K562 (cell line): ENCODE results near the gene MPP7.

Experiments
- CBFA2T2 ChIP-seq: fragments of 450-650 bp; conservative IDR thresholded peaks from 2 replicates; pipeline ENCODE4 v1.6.1; 2017; ENCODE audit warnings: mild to moderate bottlenecking
- CEBPB ChIP-seq: fragments of 450-650 bp; IDR thresholded peaks from 2 replicates; pipeline ENCODE4 v1.6.1; 2016; ENCODE audit warnings: missing genetic modification characterization, missing compliant biosample characterization
- CTCF ChIP-seq, 3 experiments: IDR thresholded peaks in 2 of 3; conservative IDR thresholded peaks in 1 of 3; 2 replicates each; pipeline ENCODE4 v1.5.1; 2011 to 2012; ENCODE audit warnings: low read length in 3 of 3, mild to moderate bottlenecking in 3 of 3, control low read depth in 2 of 3, improper control_type of control experiment in 1 of 3, inconsistent platforms in 1 of 3, low read depth in 1 of 3, mixed read lengths in 1 of 3, moderate library complexity in 1 of 3; ENCODE audit not compliant: insufficient read depth in 2 of 3
- HBP1 ChIP-seq: fragments of 450-650 bp; formaldehyde crosslinking; IDR thresholded peaks from 2 replicates; pipeline ENCODE4 v1.4.0; 2022; ENCODE audit warnings: missing genetic modification characterization
- HDAC3 ChIP-seq: fragments of 450-650 bp; IDR thresholded peaks from 2 replicates; pipeline ENCODE4 v1.6.1; 2018; ENCODE audit warnings: borderline replicate concordance, mild to moderate bottlenecking, moderate library complexity; ENCODE audit not compliant: partially characterized antibody
- KAT2B ChIP-seq: IDR thresholded peaks from one replicate; pipeline ENCODE4 v1.6.1; 2012; ENCODE audit warnings: low read depth, mild to moderate bottlenecking, control low read depth, inconsistent platforms, low read length, moderate library complexity
- MAX ChIP-seq: sonication (generic); formaldehyde crosslinking; IDR thresholded peaks from 2 replicates; pipeline ENCODE4 v1.9.0; 2022; ENCODE audit warnings: mild to moderate bottlenecking, missing genetic modification reagents
- STAG1 ChIP-seq: sonication (generic); formaldehyde crosslinking; IDR thresholded peaks from 2 replicates; pipeline ENCODE4 v1.5.0; 2020; ENCODE audit warnings: missing genetic modification reagents, borderline replicate concordance
- ZBTB11 ChIP-seq, 3 experiments: fragments of 200-800 bp in 1 of 3; fragments of 250-450 bp in 1 of 3; fragments of 450-650 bp in 1 of 3; sonication (Bioruptor Pico) in 1 of 3; sonication (Bioruptor generic) in 1 of 3; formaldehyde crosslinking in 1 of 3; IDR thresholded peaks; 2 replicates each; pipeline versions ENCODE4 v1.6.1 to v1.8.0; 2016 to 2022; ENCODE audit warnings: mild to moderate bottlenecking in 2 of 3, missing genetic modification characterization in 2 of 3, missing compliant biosample characterization in 1 of 3, moderate library complexity in 1 of 3
- ZNF184 ChIP-seq: sonication (generic); formaldehyde crosslinking; IDR thresholded peaks from 2 replicates; pipeline ENCODE4 v1.5.0; 2020; ENCODE audit warnings: missing genetic modification reagents
- ZNF780A ChIP-seq: fragments of 250-450 bp; sonication (Bioruptor Pico); IDR thresholded peaks from 2 replicates; pipeline ENCODE4 v1.5.0; 2021; ENCODE audit warnings: mild to moderate bottlenecking

GRCh38 chr10:28291881-28292297 is 11.0 kb downstream of the MPP7 start:
- TF ChIP-seq HDAC3, result no peak
- TF ChIP-seq CEBPB (tag), result no peak
- no peak for TF ChIP-seq STAG1 (CRISPR knock-in tag)
- no peak for TF ChIP-seq CTCF (IDR thresholded peaks at IDR 0.05 in 2 of 3, conservative IDR thresholded peaks at IDR 0.05 in 1 of 3; ENCODE audit: insufficient read depth in 2 of 3, low read depth in 1 of 3, low read length in 3 of 3)
- no peak for TF ChIP-seq KAT2B
- TF ChIP-seq HBP1 (CRISPR knock-in tag), result no peak
- no peak for TF ChIP-seq ZBTB11 (CRISPR knock-in tag; IDR thresholded peaks at IDR 0.05)
- TF ChIP-seq ZNF184, result no peak
- TF ChIP-seq MAX, result no peak
- TF ChIP-seq ZNF780A (CRISPR knock-in tag), result no peak
- no peak for TF ChIP-seq CBFA2T2
